H54 (cell line): Measurements from ENCODE around the gene TMCC3.

Experiments
- DNase-seq: peaks from one replicate; pipeline ENCODE4 v3.0.0; 2011; ENCODE audit warnings: low spot score, mixed read lengths; ENCODE audit not compliant: insufficient read length
- FAIRE-seq: peaks from 3 replicates; lab custom pipeline; 2011; peaks lifted over from hg19 to GRCh38; lab: Jason Lieb, UNC
- POLR2A ChIP-seq: IDR thresholded peaks from 2 replicates; pipeline ENCODE4 v1.6.1; 2011; ENCODE audit warnings: low read depth, mild to moderate bottlenecking, low read length

TMCC3 gene

DNA sequence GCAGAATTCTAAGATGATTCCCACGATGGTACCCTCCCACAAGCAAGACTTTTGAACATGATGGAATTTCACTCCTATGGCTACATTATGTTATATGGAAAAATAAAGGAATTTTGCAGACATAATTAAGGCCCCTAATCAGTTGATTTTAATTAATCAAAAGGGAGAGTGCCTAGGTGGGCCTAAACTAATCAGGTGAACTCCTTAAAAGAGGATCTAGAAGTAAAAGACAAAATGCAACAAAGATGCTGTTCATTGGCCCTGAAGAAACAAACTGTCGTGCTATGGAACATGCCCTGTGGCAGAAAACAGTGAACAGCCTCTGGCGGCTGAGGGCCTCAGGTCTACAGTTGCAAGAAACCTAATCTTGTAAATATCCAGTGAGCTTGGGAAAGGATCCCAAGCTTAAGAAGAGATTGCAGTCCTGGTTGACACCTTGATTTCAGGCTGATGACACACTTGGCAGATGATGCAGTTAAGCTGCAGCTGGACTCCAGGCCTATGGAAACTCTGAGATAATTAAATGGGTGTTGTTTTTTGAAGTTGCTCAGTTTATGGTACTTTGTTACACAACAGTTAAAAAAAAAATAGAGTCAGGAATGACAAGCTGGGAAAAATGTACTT lies 13.8 kb downstream of the TMCC3 start:
- no peak for TF ChIP-seq POLR2A
- FAIRE-seq (no peak), DNase-seq (no peak)

- FAIRE-seq (no peak), DNase-seq (no peak)
- no peak for TF ChIP-seq POLR2A
Observed at GRCh38 chr12:94634717-94635116, 15.6 kb downstream of the TMCC3 start.

- no peak for FAIRE-seq
- DNase-seq = no peak
- no peak for TF ChIP-seq POLR2A
Observed at GRCh38 chr12:94633401-94633800, 17.0 kb downstream of the TMCC3 start.

- FAIRE-seq (no peak), DNase-seq (no peak)
- no peak for TF ChIP-seq POLR2A
Observed at GRCh38 chr12:94631058-94631457, 19.3 kb downstream of the TMCC3 start.

DNA sequence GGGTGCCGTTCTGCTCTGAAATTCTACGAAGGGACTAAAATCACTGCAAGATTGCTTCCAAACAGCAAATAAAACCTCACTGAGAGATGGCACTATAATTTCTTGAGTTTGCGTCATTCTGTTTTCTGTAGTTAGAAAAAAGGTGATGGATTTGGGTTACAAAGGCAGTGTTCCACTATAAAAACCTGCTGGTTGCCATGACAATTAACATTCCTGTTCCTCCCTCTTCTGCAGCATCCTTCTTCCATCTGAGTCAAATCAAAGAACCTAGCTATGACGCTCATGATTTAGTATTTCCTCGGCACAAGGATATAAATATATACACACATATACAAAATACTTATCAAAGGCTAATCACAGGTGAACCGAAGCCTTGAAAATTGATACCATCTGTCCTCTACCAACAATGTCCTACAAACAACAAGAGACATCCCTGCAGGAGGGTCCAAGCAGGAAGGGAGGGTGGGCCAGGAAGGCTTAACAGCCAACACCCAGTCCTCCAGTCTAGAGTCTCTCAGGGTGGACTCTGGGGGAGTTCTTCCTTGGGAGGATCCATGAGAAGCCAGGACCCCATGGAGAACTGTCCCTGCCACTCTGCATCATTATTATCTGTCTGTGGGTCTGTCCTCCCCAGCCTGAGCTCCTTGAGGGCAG lies 21.4 kb downstream of the TMCC3 start:
- FAIRE-seq (no peak), DNase-seq (no peak)
- no peak for TF ChIP-seq POLR2A

GRCh38 chr12:94628369-94628768 lies 22.0 kb downstream of the TMCC3 start:
- no peak for TF ChIP-seq POLR2A
- FAIRE-seq (no peak), DNase-seq (no peak)

- FAIRE-seq (no peak), DNase-seq (no peak)
- TF ChIP-seq POLR2A = no peak
Observed at GRCh38 chr12:94625531-94625930, 24.8 kb downstream of the TMCC3 start.

GRCh38 chr12:94623161-94623920 lies 27.0 kb downstream of the TMCC3 start:
- DNase-seq (no peak), FAIRE-seq (no peak)
- TF ChIP-seq POLR2A = no peak

- no peak for DNase-seq
- FAIRE-seq = no peak
- no peak for TF ChIP-seq POLR2A
Observed at GRCh38 chr12:94622475-94622874, 27.9 kb downstream of the TMCC3 start.

DNA sequence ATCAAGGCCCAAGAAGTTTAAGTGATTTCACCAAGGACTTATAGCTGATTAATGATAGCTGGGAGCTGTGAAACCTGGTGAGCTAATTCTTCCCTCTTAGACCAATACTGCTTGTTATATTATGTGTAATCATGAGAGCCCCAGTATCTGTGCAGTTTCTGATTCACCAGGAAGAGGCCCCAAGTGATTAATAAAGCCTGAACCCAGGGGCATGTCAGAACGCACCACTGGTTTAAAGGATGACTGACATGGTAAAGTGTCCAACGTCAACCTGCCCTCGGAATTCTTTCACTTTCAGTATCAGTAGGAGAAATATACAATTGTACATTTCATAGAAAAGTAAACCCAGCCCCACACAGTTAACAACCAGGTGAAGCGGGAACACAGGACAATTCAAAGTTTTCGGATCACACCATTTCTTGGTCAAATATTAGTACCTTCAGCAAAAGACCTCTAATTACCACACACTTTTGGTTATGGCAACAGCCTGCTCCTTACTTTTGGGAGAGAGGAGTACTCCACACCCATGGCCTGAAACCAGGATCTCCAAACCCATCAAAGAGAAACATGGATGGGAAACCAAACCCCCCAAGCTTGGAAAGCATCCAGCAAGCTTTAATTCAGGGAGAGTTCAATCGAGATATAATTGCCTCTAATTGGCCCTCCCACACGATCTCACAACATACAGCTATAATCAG lies 28.5 kb downstream of the TMCC3 start:
- no peak for DNase-seq

DNA sequence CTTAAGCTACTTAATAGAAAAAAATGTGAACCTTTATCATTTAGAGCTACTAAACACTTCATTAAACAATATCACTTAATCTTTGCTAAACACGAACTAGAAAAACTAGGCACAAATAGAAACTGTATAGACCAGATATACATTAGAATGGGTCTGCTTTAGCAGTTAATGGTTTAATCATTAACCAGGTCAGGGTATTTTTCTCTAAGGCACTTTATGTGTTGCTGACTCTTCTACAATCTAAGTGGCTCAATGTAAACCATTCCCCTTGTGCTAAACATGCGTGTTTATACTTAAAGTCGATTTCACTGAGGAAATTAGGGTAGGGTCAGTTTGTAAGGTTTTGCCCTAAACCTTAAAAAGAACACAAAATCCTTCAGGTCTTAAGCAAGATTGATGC lies 29.7 kb downstream of the TMCC3 start:
- TF ChIP-seq POLR2A = no peak
- DNase-seq (no peak), FAIRE-seq (no peak)

More for the DNA sequence above, 28.5 kb downstream of the TMCC3 start:
- no peak for TF ChIP-seq POLR2A
- FAIRE-seq = peak; percentile 87

GRCh38 chr12:94618995-94619695 lies 31.2 kb downstream of the TMCC3 start:
- peak; percentile 59 for DNase-seq
- TF ChIP-seq POLR2A = no peak
- FAIRE-seq = peak; percentile 96

DNA sequence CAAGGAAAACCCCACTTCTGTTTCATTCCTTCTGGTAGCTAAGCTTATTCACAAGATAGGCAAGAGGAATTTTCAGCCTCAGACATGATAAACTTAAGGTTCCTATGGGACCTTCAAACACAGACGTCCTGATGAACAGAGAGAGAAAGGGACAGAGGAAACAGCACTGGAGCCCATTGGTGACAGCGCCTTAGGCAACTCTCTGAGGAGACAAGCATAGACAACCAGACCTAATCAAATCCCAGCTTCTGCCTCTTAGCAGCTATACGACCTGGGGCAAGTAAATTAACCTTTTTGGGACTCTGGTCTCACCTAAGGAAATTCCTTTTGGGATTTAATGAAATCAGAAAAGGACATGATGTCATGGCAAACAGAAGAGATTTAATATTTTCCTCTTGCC lies 33.3 kb downstream of the TMCC3 start:
- DNase-seq (no peak), FAIRE-seq (no peak)
- TF ChIP-seq POLR2A = no peak
